ENCODE results near the gene CFAP73. TPM values are rescaled to one million over a fixed set of nuclear protein-coding genes. Genes with fewer than 3 reads are reported as not detected.
A peak's percentile ranks its signal among the peaks of the same experiment; 100 is the strongest.

CFAP73 gene
- total and polyA plus RNA-seq, 2 of the 8 experiments (the other 6 are each of a cell fraction or from before 2014, with no cell fraction given) = 0.45 to 0.56 TPM

GRCh38 chr12:113103756-113104450 lies 45.6 kb upstream of the CFAP73 start:
- peak overlapping the region; percentile 72; the same call in 1 of the 2 replicates for H4K8ac ChIP-seq (ENCODE audit: extremely low read depth, insufficient read depth, low read length)
- H3K27ac ChIP-seq (ENCODE audit: low read depth, low read length) = peak overlapping the region; percentile 45; the same call in 1 of the 2 replicates
- peak overlapping the region; percentile 35 to 65 (median 46) for H3K4me3 ChIP-seq (ENCODE audit: extremely low read depth in 1 of 4, insufficient read depth in 2 of 4, low read depth in 3 of 4, low read length in 4 of 4)
- H3K23me2 ChIP-seq (ENCODE audit: low read depth, low read length) = peaks cover 2% of the 10 kb centered on the region; the same call in 1 of the 2 replicates
- FAIRE-seq (peak; percentile 86), DNase-seq (ENCODE audit: low read depth in 1 of 2, low spot score in 2 of 2) (peak; percentile 70 to 89)
- no peak overlapping the region for H3K14ac ChIP-seq (ENCODE audit: insufficient read length)
- no peak overlapping the region for H2BK120ac ChIP-seq (replicated peaks; ENCODE audit: low read depth, low read length)
- peaks cover 0 to 3% (median 1%) of the 10 kb centered on the region in 4 experiments; a peak in 2 of 7 replicates for H3K4me1 ChIP-seq (replicated peaks in 1 of 4; ENCODE audit: control insufficient read depth in 3 of 4, insufficient read depth in 4 of 4, low read length in 3 of 4)
- no peaks in the 10 kb centered on the region for H3K79me2 ChIP-seq (ENCODE audit: control insufficient read depth in 1 of 2, insufficient read depth in 2 of 2, low read length in 2 of 2)
- peak overlapping the region; percentile 76 for H4K91ac ChIP-seq (replicated peaks; ENCODE audit: insufficient read length, low read length)
- H4K5ac ChIP-seq (ENCODE audit: insufficient read length, low read depth, low read length) = peak overlapping the region; percentile 32
- H2BK20ac ChIP-seq (ENCODE audit: low read length) = no peak overlapping the region
- H3K79me1 ChIP-seq (ENCODE audit: low read depth, low read length) = no peaks in the 10 kb centered on the region
- H3K18ac ChIP-seq (ENCODE audit: extremely low read depth, low read length) = peak overlapping the region; percentile 68
- no peak overlapping the region for H2AK5ac ChIP-seq (ENCODE audit: low read depth, low read length)
- peak overlapping the region; percentile 53 to 89 for H3K4me2 ChIP-seq (ENCODE audit: insufficient read depth in 1 of 2, low read depth in 2 of 2, low read length in 2 of 2)
- H3K9ac ChIP-seq (replicated peaks in 1 of 4; ENCODE audit: extremely low read depth in 1 of 4, low read depth in 3 of 4, low read length in 3 of 4) = peak overlapping the region in 2 of 4 experiments; percentile 56 to 59; a peak in 4 of 7 replicates
- H2BK12ac ChIP-seq (ENCODE audit: low read depth, low read length) = no peak overlapping the region; the same call in 1 of the 2 replicates
- WGBS, 2 experiments (ENCODE audit: extremely low coverage in 1 of 2, insufficient coverage in 1 of 2, insufficient read length in 1 of 2, insufficient replicate concordance in 2 of 2, low coverage in 1 of 2, low lambda C conversion rate in 2 of 2, missing lambda C conversion rate in 1 of 2) = 8% methylated on average over 34 of the region's 43 CpGs; no CpG with 5 or more reads in 1 of the 2 experiments
- no peaks in the 10 kb centered on the region for H3K36me3 ChIP-seq (ENCODE audit: control insufficient read depth in 2 of 4, insufficient read depth in 4 of 4, low read length in 3 of 4)
- H3K9me3 ChIP-seq (ENCODE audit: insufficient read depth in 2 of 2, low read depth in 1 of 2, low read length in 1 of 2) = no peaks in the 10 kb centered on the region
- H4K20me1 ChIP-seq (replicated peaks in 1 of 2; ENCODE audit: control insufficient read depth in 1 of 2, insufficient read depth in 2 of 2, low read length in 2 of 2) = no peaks in the 10 kb centered on the region
- H3K27me3 ChIP-seq (replicated peaks in 1 of 4; ENCODE audit: control insufficient read depth in 3 of 4, extremely low read depth in 1 of 4, insufficient read depth in 3 of 4, low read length in 3 of 4) = 0 out of 7 replicates have a peak, but pooled peaks cover 0 to 2% (median 0%) of the 10 kb centered on the region in 4 experiments
- peak overlapping the region; percentile 88; the same call in 1 of the 2 replicates for H2BK15ac ChIP-seq (ENCODE audit: low read length)
- H3K23ac ChIP-seq (ENCODE audit: insufficient read length) = no peak overlapping the region
- ChIA-PET POLR2A (ENCODE audit: partially characterized antibody) (interaction anchor here (1.0 to 4.4 kb wide), 6 partner anchors 11 to 82 kb away, joined by 3 to 14 read pairs (median 4); partner anchors contain the start of genes DDX54 and RITA1), CTCF (ENCODE audit: partially characterized antibody) (interaction anchor here (0.6 to 2.3 kb wide), 16 partner anchors 9 to 201 kb away, joined by 3 to 11 read pairs (median 4); no protein-coding TSS in a partner anchor)
- peak overlapping the region; percentile 83; the same call in 1 of the 2 replicates for H2AFZ ChIP-seq (ENCODE audit: low read length)
- 0 out of 2 replicates have a peak overlapping the region, but pooled peaks have one; percentile 66 for H2BK5ac ChIP-seq (ENCODE audit: low read depth, low read length)
- no peak overlapping the region for H3K4ac ChIP-seq (replicated peaks; ENCODE audit: insufficient read length, low read depth, low read length)
- no peak overlapping the region for H3K56ac ChIP-seq (replicated peaks; ENCODE audit: insufficient read length, low read depth, low read length)
- TF ChIP-seq KDM1A (IDR thresholded peaks at IDR 0.05; ENCODE audit: borderline replicate concordance, low read length) (peak; percentile 83; the same call in 1 of the 2 replicates), PHF8 (conservative IDR thresholded peaks at IDR 0.05; ENCODE audit: low read depth, low read length) (peak; percentile 79)

Data from H1 (cell line).